GM12875 (cell line): ENCODE measurements around the gene YEATS2.

Experiments
- H3K4me3 ChIP-seq: one replicate; pipeline ENCODE4 v1.5.1; 2011; ENCODE audit warnings: low read depth, low read length, control low read depth
- CTCF ChIP-seq: IDR thresholded peaks from 2 replicates; pipeline ENCODE4 v1.5.1; 2011; ENCODE audit warnings: low read depth, mild to moderate bottlenecking, control low read depth, inconsistent platforms, low read length, moderate library complexity, borderline replicate concordance; ENCODE audit not compliant: insufficient read depth

YEATS2 gene

GRCh38 chr3:183824761-183825455 is 127.3 kb downstream of the YEATS2 start:
- no peak for TF ChIP-seq CTCF

GRCh38 chr3:183825456-183826161 is 128.0 kb downstream of the YEATS2 start, which contains the start of gene MAP6D1:
TSS of gene MAP6D1 (minus strand) at chr3:183825577. CDS start at chr3:183825547, 30 bp downstream.
- peak within 1 kb of the TSS; percentile 54 for H3K4me3 ChIP-seq

More at GRCh38 chr3:183824761-183825455, 127.3 kb downstream of the YEATS2 start:
- H3K4me3 ChIP-seq, result peak overlapping the region; percentile 54

GRCh38 chr3:183826448-183827250 is 129.1 kb downstream of the YEATS2 start:
- TF ChIP-seq CTCF, result no peak
- H3K4me3 ChIP-seq, result no peak overlapping the region

More at GRCh38 chr3:183825456-183826161, 128.0 kb downstream of the YEATS2 start, which contains the start of gene MAP6D1:
- 0 out of 2 replicates have a peak, but pooled peaks have one; percentile 22 for TF ChIP-seq CTCF

GRCh38 chr3:183827809-183828537 is 130.4 kb downstream of the YEATS2 start:
- no peak overlapping the region for H3K4me3 ChIP-seq
- no peak for TF ChIP-seq CTCF

- no peak for TF ChIP-seq CTCF
Observed at GRCh38 chr3:183828538-183828870, 130.9 kb downstream of the YEATS2 start.

GRCh38 chr3:183829466-183829865 is 131.9 kb downstream of the YEATS2 start:
- no peak for TF ChIP-seq CTCF
- H3K4me3 ChIP-seq, result no peak overlapping the region

More at GRCh38 chr3:183828538-183828870, 130.9 kb downstream of the YEATS2 start:
- no peak overlapping the region for H3K4me3 ChIP-seq
